HG03060 (cell line): ENCODE results near the gene ENOX1.

Source experiments
- ATAC-seq: cut with Tn5 transposase; IDR thresholded peaks from one replicate; pipeline ENCODE4 v1.9.1; 2021; ENCODE audit warnings: low read depth, moderate number of reproducible peaks; ENCODE audit not compliant: unreplicated experiment

The ENOX1 gene

GRCh38 chr13:43269037-43269481 is 517.7 kb downstream of the ENOX1 start:
- ATAC-seq, result no peak

GRCh38 chr13:43268632-43269031 is 518.1 kb downstream of the ENOX1 start:
- no peak for ATAC-seq

- no peak for ATAC-seq
These were observed 518.9 kb downstream of the ENOX1 start for GRCh38 chr13:43267916-43268315.

- no peak for ATAC-seq
These were observed 519.7 kb downstream of the ENOX1 start for GRCh38 chr13:43266936-43267615.

- no peak for ATAC-seq
These were observed 521.7 kb downstream of the ENOX1 start for GRCh38 chr13:43265028-43265427.

- no peak for ATAC-seq
These were observed 522.3 kb downstream of the ENOX1 start for GRCh38 chr13:43264458-43264857.

- ATAC-seq, result no peak
These were observed 523.7 kb downstream of the ENOX1 start for GRCh38 chr13:43263047-43263446.

- ATAC-seq, result no peak
These were observed 525.8 kb downstream of the ENOX1 start for GRCh38 chr13:43260999-43261398.

GRCh38 chr13:43258771-43259170 is 528.0 kb downstream of the ENOX1 start:
- no peak for ATAC-seq

GRCh38 chr13:43257765-43258164 is 529.0 kb downstream of the ENOX1 start:
- no peak for ATAC-seq

- no peak for ATAC-seq
These were observed 534.8 kb downstream of the ENOX1 start for GRCh38 chr13:43251961-43252360.

GRCh38 chr13:43246382-43246781 is 540.4 kb downstream of the ENOX1 start:
- ATAC-seq, result no peak

- no peak for ATAC-seq
These were observed 541.3 kb downstream of the ENOX1 start for GRCh38 chr13:43245374-43245964.

- no peak for ATAC-seq
These were observed 542.3 kb downstream of the ENOX1 start for GRCh38 chr13:43244481-43244880.

- no peak for ATAC-seq
These were observed 543.1 kb downstream of the ENOX1 start for GRCh38 chr13:43243711-43244110.

- ATAC-seq, result no peak
These were observed 544.7 kb downstream of the ENOX1 start for GRCh38 chr13:43242040-43242439.

GRCh38 chr13:43240278-43240677 is 546.5 kb downstream of the ENOX1 start:
- ATAC-seq, result no peak

GRCh38 chr13:43239275-43239840 is 547.4 kb downstream of the ENOX1 start:
- no peak for ATAC-seq

GRCh38 chr13:43238341-43239083 is 548.3 kb downstream of the ENOX1 start:
- ATAC-seq, result no peak

GRCh38 chr13:43237616-43238015 is 549.2 kb downstream of the ENOX1 start:
- no peak for ATAC-seq

GRCh38 chr13:43235028-43235427 is 551.7 kb downstream of the ENOX1 start:
- no peak for ATAC-seq
